ENCODE measurements around the gene CRYBA1.
"Not testable (repeated sequence)": the region's sequence is repeated elsewhere in the genome, so short reads cannot be mapped to it uniquely, and the experiment has no call there.

CRYBA1 gene

DNA sequence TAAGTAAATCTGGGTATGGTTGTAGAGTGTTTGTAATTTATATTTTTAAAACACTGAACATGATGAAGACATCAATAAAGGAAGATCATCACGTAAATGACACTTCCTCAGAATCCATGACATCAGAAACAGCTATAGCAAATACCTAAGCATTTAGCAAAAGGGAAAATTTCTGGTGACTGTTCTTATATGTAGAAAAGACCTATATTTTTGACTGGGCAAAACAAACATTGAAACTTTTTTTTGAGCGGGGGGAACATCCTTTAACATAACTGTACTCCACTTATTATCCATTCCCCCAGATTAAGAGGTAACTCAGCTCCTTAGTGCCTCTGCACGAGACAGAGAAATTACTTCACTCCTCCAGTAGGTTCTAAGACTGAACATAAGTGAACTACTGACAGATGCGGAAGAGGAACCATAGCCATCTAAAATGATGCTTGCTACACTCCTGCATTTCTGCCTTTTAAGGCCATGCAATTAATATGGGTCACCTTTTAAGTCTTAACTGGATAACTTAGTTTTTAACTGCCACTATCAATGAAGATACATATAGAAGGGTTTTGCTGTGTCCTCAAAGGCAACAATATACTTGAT lies 9.4 kb downstream of the CRYBA1 start:
- H3K4me3 ChIP-seq (ENCODE audit: low read length) = no peak overlapping the region
- TF ChIP-seq, protein P1, sequence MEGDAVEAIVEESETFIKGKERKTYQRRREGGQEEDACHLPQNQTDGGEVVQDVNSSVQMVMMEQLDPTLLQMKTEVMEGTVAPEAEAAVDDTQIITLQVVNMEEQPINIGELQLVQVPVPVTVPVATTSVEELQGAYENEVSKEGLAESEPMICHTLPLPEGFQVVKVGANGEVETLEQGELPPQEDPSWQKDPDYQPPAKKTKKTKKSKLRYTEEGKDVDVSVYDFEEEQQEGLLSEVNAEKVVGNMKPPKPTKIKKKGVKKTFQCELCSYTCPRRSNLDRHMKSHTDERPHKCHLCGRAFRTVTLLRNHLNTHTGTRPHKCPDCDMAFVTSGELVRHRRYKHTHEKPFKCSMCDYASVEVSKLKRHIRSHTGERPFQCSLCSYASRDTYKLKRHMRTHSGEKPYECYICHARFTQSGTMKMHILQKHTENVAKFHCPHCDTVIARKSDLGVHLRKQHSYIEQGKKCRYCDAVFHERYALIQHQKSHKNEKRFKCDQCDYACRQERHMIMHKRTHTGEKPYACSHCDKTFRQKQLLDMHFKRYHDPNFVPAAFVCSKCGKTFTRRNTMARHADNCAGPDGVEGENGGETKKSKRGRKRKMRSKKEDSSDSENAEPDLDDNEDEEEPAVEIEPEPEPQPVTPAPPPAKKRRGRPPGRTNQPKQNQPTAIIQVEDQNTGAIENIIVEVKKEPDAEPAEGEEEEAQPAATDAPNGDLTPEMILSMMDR (IDR thresholded peaks at IDR 0.05; ENCODE audit: insufficient read depth, low read depth, low read length, missing control alignments) = no peak
- no peak for DNase-seq (ENCODE audit: low read depth)

DNA sequence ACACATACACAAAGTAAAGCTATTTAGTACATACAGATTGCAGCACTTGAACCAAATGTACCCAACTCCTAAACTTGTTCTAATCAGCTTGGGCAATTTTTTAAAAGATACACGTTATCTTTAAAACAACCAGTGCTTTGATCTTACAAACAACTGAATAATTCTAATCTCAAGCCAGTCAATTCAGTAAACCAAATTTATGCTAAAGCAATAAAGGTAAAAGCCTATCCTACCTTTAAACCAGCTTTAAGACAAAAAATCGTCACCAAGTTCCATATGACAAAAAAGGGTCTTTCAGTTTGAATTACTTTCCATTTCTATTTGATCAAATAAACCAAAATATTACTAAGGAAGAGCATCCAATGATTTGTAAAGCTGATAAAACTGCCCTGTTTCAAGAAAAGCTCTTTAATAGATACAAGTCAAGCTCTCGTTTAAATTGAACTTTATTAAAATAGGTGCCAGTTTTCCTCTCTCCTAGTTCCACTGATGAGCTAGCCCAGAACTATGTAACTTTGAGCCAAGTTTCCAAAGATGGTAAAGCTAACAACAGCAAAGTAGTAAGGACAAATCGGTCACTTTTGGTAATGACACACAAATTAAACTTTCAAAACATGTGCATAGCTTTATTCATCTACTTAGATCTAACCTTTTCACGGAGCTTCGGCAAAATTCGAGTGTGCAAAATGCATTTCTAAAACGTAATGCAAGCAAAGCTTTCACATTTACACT lies 10.2 kb downstream of the CRYBA1 start:
- TF ChIP-seq, protein P1 (IDR thresholded peaks at IDR 0.05; ENCODE audit: insufficient read depth, low read depth, low read length, missing control alignments) = no peak
- no peak for DNase-seq (ENCODE audit: low read depth)
- no peak overlapping the region for H3K4me3 ChIP-seq (ENCODE audit: low read length)

DNA sequence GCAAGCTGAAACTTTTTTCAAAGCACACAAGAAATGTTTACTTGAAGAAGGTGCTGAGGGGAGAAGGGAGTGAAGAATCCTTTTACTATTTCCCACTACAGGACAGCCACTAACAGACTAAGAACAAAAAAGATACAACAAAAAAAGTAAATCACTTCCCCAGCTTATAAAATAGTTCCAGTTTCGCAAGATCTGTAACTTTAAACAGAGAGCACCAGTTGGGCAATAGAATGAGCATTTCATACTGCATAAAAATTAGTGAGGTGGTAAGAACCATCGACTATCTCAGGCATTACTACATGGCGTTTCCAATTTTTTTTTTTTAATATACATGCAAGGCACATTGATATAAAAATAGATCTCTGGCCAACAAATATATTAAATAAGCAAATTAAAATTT lies 11.1 kb downstream of the CRYBA1 start:
- no peak overlapping the region for H3K4me3 ChIP-seq (ENCODE audit: low read length)
- DNase-seq (ENCODE audit: low read depth) = no peak
- TF ChIP-seq, protein P1 (IDR thresholded peaks at IDR 0.05; ENCODE audit: insufficient read depth, low read depth, low read length, missing control alignments) = no peak

DNA sequence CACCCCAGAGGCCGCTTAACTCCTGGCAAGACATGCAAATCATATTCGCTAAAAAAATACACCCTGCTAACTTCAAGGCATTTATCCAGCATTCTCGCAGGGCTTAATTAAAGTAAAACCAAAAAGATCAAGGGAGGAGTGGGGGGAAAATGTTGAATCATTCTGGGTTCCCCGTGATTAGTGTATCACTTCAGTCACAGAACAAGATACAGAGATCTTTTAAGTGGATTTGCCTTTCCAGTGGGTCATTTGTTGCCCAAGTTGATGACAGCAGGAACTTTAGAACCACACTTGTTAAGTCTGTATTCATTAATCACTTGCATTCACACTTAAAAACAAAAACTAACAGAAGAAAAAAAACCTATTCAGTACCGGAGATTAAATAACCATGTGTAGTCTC lies 17.3 kb downstream of the CRYBA1 start:
- TF ChIP-seq, protein P1 (IDR thresholded peaks at IDR 0.05; ENCODE audit: insufficient read depth, low read depth, low read length, missing control alignments) = no peak
- DNase-seq (ENCODE audit: low read depth) = no peak
- no peak overlapping the region for H3K4me3 ChIP-seq (ENCODE audit: low read length)

DNA sequence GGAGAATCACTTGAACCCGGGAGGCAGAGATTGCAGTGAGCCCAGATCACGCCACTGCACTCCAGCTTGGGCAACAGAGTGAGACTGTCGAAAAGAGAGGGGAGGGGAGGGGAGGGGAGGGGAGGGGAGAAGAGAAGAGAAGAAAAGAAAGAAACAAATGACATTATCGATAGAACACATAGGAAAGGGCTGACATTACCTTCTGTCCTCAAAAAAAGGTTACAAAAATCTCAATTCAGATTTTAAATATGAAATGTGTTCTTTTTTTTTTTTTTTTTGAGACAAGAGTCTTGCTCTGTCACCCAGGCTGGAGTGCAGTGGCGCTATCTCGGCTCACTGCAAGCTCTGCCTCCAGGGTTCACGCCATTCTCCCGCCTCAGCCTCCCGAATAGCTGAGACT lies 25.3 kb downstream of the CRYBA1 start:
- not testable (repeated sequence) for DNase-seq (ENCODE audit: low read depth); H3K4me3 ChIP-seq (ENCODE audit: low read length)

DNA sequence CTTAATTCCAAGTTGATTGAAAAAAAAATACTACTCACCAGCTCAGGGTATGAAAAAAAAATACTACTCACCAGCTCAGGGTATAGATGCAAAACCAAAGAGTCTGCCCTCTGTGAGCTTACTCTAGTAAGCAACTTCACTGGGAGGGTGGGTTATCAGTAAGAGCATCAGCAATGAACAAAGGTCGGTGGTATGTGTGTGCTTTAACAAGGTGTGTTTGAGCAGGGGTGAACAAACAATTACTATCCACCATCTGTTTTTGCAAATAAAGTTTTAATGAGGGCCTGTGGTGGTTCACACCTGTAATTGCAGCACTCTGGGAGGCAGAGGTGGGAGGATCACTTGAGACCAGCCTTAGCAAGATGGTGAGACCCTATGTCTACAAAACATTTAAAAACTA lies 27.3 kb downstream of the CRYBA1 start:
- DNase-seq (ENCODE audit: low read depth) = no peak
- TF ChIP-seq, protein P1 (IDR thresholded peaks at IDR 0.05; ENCODE audit: insufficient read depth, low read depth, low read length, missing control alignments) = no peak
- no peak overlapping the region for H3K4me3 ChIP-seq (ENCODE audit: low read length)

DNA sequence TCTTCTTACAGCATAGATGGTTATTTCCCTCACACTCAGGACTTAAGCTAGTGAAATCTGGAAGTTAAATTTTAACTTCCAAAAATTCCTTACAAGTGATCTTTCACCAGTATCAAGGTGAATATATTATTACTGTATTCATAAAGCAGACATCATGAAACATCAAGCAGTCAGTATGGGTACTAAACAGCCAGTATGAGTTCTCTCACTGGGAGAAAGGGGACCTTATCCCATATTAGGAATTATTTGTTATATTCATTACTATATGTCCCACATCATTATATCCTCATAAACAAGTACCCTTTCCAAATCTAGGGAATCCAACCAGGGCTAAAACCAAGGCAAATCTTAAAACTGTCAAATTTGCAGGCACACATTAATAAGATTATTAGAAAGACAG lies 32.0 kb downstream of the CRYBA1 start:
- TF ChIP-seq, protein P1 (IDR thresholded peaks at IDR 0.05; ENCODE audit: insufficient read depth, low read depth, low read length, missing control alignments) = no peak

More for the DNA sequence above, 32.0 kb downstream of the CRYBA1 start:
- no peak for DNase-seq (ENCODE audit: low read depth)
- H3K4me3 ChIP-seq (ENCODE audit: low read length) = no peak overlapping the region
